GM10248 (cell line): Measurements from ENCODE around the gene ARID2.

Experiments used
- CTCF ChIA-PET: fragments of 300-600 bp; sonication (Branson Sonifier 250); formaldehyde crosslinking; extraction: SDS; loops from one replicate; lab custom pipeline; 2021; ENCODE audit warnings: antibody characterized with exemption; lab: Yijun Ruan, JAX
- POLR2A ChIA-PET: fragments of 350-650 bp; sonication (Branson Sonifier 250); formaldehyde crosslinking; extraction: SDS; loops from one replicate; lab custom pipeline; 2020; ENCODE audit warnings: antibody characterized with exemption; lab: Yijun Ruan, JAX
- DNase-seq: peaks from one replicate; pipeline ENCODE4 v3.0.0; 2012; ENCODE audit errors: extremely low spot score
- TF ChIP-seq, protein P1 (sequence below): IDR thresholded peaks from 2 replicates; pipeline ENCODE4 v1.5.1; 2012; ENCODE audit warnings: mild to moderate bottlenecking, low read depth; ENCODE audit errors: extremely low read depth, missing control alignments, control extremely low read depth

The ARID2 gene

DNA sequence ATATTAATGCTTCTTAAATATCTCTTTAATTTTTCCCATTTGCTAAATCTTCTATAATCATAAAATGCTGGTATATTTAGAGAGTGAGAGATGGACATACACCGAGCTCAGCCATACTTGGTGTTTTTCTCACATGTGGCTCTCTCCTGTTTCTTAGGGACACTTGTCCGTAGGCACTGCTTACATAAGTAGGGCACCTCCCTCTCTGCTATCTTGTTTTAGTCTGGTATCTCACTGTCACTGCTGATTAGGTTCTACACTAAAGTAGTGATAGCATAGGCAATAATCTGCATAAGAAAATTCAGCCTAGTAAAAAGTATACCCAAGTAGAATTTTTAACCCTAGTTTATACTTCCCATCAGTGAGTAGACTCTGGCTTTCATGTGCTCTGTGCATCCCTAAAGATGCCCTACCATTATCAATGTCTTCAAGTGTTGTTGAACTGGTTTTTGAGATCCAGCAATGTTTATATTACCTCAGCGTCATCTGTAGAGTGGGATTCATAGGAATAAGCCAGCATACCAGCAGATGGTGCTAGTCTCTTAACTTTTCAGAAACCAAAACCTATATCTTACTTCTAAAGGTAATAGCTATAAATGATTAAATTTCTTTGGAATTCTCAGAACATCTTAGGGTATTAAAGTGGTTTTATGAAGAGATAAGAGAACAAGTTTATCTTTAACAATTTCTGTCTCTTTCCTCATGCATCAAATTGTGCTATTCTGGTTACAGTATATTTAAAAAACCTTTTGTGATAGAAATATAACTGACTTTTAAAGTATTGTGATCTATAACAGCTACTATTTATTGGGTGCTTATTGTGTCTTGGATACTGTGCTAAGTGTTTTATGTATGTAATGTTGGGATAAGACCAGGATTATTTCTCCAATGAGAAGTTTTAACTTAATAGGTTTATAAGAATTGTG lies 32.9 kb downstream of the ARID2 start:
- peak; percentile 23 for DNase-seq
- POLR2A ChIA-PET, result no interaction called here
- TF ChIP-seq, protein P1, sequence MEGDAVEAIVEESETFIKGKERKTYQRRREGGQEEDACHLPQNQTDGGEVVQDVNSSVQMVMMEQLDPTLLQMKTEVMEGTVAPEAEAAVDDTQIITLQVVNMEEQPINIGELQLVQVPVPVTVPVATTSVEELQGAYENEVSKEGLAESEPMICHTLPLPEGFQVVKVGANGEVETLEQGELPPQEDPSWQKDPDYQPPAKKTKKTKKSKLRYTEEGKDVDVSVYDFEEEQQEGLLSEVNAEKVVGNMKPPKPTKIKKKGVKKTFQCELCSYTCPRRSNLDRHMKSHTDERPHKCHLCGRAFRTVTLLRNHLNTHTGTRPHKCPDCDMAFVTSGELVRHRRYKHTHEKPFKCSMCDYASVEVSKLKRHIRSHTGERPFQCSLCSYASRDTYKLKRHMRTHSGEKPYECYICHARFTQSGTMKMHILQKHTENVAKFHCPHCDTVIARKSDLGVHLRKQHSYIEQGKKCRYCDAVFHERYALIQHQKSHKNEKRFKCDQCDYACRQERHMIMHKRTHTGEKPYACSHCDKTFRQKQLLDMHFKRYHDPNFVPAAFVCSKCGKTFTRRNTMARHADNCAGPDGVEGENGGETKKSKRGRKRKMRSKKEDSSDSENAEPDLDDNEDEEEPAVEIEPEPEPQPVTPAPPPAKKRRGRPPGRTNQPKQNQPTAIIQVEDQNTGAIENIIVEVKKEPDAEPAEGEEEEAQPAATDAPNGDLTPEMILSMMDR, result peak; percentile 58
- CTCF ChIA-PET, result interaction anchor here (0.6 to 2.5 kb wide), 13 partner anchors 10 to 244 kb away, joined by 3 to 18 read pairs (median 6); partner anchors contain the start of gene ARID2

DNA sequence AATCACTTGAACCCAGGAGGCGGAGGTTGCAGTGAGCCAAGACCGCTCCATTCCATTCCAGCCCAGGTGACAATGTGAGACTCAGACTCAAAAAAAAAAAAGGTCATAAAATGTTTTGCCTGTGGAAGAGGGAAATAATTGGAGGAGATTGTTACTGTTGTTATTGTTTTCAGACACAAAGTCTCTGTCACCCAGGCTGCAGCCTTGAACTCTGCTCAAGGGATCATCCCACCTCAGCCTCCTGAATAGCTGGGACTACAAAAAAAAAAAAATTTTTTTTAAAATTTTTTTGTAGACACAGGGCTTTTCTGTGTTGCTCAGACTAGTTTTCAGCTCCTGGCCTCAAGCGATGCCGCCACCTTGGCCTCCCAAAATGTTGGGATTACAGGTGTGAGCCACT lies 33.9 kb downstream of the ARID2 start:
- CTCF ChIA-PET, result interaction anchor here (1.0 to 2.5 kb wide), 8 partner anchors 9 to 239 kb away, joined by 3 to 18 read pairs (median 10); partner anchors contain the start of gene ARID2
- TF ChIP-seq, protein P1, result no peak
- no peak for DNase-seq
- POLR2A ChIA-PET, result no interaction called here

DNA sequence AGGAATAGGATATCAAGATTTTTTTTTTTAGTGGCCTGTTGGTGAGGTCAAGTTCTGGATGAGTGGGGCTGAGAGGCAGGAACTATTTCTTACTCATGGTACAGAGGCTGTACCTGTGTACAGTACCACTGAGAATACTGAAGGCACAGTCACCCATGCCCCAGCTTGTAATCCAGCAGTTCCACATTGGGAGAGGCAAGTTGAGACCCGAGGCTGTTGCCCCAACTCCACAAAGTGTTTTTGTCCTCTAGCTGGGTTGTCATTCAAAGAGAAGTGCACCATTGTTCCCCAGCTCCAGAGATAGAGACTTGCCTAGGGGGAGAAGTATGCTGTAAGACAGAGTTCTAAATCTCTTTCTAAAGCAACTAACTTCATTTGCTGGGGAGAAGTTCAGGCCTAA lies 38.7 kb downstream of the ARID2 start:
- TF ChIP-seq, protein P1, result no peak
- ChIA-PET CTCF (no interaction called here), POLR2A (no interaction called here)
- no peak for DNase-seq

DNA sequence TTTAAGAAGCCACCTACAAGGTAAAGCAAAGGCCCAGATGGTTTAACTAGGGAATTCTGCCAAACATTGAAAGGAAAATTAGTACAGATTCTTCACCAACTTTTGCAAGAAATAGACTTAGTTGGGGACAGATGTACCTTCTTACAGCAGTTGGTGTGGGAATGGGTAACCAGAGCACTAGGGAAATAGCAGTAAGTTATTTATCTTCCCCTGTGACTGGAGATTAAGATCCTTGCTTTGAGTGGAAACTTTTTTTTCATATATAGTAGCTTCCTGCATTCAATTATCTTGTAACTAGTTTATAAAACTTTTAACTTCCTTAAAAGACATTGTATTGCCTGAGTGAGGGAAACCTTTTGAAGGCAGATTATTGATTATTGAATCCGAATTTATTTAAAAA lies 44.2 kb downstream of the ARID2 start:
- ChIA-PET CTCF (interaction anchor here (2.7 kb wide), 1 partner anchor 11 kb away, joined by 7 read pairs; no protein-coding TSS in a partner anchor), POLR2A (no interaction called here)
- TF ChIP-seq, protein P1, result no peak
- DNase-seq, result no peak

DNA sequence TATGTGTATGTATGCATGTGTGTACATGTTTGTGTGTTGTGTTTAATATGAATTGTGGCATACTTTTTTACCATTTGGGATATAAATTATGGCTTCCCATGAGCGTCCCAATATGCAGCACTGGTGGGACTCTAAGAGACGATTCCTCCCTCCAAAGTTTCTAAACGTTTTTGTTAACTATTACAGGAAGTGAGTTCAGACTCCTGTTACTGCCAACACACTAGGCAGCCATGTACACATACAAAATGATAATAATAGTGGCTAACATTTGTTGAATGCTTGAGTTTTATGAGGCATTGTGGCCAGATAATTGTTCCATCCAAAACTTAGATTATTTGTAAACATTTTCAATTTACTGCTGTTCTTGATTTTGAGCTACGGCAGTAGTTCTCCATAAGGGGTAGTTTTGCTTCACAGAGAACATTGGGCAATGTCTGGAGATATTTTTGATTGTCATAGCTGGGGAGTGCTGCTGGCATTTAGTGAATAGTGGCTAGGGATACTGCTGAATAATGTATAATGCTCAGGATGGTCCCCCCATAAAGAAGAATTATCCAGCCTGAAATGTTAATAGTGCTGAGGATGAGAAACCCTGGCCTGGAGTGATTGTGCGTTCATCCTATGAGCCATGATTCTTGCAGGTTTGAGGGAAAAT lies 45.1 kb downstream of the ARID2 start:
- ChIA-PET CTCF (interaction anchor here (1.4 to 2.7 kb wide), 5 partner anchors 10 to 231 kb away, joined by 3 to 11 read pairs (median 5); no protein-coding TSS in a partner anchor), POLR2A (no interaction called here)
- TF ChIP-seq, protein P1, result no peak
- DNase-seq, result no peak

DNA sequence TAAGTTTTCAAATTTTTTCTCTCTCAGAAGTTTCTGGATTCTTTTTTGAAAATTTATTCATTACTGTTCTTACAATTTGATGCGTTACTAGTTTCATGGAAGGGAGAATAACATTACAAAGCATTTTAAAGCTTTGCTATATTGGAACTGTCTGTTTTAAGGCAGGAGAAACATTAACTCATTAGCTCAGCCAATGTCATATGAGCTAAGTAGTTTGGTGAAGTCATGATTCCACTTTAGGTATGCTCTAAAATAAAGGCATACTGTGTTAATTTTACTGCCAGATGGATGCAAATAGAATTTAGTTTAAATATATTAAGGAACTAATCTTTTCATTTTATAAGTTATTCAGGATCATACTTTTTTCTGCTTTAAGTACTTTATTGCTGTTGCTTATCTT lies 46.0 kb downstream of the ARID2 start:
- POLR2A ChIA-PET, result no interaction called here
- TF ChIP-seq, protein P1, result no peak
- CTCF ChIA-PET, result interaction anchor here (1.3 to 2.7 kb wide), 6 partner anchors 9 to 232 kb away, joined by 3 to 11 read pairs (median 4); no protein-coding TSS in a partner anchor
- no peak for DNase-seq
